Mesenteric fat pad (tissue), 1 donor: ENCODE data around the gene EIF2AK3. TPM values are rescaled to one million over a fixed set of nuclear protein-coding genes. Genes with fewer than 3 reads are reported as not detected.
"Not testable (repeated sequence)": the region's sequence is repeated elsewhere in the genome, so short reads cannot be mapped to it uniquely, and the experiment has no call there.

Experiments
- DNase-seq: peaks from one replicate; pipeline ENCODE4 v3.0.0-alpha.2; 2020; ENCODE audit warnings: low spot score
- total RNA-seq: library from RNA; stranded (reverse); fragmentation: NEBNext Ultra II Directional; extraction: Animal tissue kit (Norgen Biotek cat#: 25700); gene quantifications from one replicate; pipeline ENCODE4 v1.2.1, GENCODE V29; 2021
- donor health status: DM: yes; HTN: yes; CAD: no.

EIF2AK3 gene
- total RNA-seq, 1 donor from 2014 or later = 21.8 TPM

DNA sequence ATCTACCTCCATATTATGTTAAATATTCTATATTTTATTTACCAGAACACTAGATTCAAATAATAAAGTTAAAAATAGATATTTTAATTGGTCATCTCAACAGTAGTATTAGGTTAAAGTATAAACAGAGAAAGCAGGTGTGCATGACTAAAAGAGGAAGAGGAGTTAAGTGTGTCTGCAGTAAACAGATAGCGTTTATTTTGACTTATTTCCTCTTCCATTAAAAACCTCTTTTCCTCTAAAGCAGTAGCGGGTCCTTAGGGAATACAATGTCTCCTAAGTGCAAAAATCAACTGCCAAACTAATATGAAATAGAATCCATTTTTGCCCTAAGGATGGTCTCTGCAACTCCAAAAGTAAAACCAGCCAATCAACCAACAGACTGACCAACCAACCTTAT is 27.7 kb downstream of the EIF2AK3 start:
- no peak for DNase-seq

DNA sequence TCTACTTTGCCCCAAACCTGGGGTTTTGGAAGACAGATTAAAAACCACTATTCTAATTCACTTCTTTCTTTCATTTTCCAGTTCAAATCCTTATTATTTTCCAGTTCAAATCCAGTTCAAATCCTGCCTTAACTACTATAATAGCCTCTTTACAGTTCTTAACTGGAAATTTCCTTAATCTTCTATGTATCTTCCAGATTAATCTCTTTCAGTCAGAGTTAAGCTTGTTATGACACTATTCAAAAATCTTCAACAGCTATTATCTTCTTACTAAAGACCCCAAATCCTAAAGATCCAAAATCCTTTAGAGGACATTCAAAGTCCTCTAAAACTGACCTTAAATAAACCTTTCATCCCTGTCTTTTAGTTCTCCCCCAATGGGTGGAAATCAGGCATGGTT is 30.1 kb downstream of the EIF2AK3 start:
- no peak for DNase-seq

DNA sequence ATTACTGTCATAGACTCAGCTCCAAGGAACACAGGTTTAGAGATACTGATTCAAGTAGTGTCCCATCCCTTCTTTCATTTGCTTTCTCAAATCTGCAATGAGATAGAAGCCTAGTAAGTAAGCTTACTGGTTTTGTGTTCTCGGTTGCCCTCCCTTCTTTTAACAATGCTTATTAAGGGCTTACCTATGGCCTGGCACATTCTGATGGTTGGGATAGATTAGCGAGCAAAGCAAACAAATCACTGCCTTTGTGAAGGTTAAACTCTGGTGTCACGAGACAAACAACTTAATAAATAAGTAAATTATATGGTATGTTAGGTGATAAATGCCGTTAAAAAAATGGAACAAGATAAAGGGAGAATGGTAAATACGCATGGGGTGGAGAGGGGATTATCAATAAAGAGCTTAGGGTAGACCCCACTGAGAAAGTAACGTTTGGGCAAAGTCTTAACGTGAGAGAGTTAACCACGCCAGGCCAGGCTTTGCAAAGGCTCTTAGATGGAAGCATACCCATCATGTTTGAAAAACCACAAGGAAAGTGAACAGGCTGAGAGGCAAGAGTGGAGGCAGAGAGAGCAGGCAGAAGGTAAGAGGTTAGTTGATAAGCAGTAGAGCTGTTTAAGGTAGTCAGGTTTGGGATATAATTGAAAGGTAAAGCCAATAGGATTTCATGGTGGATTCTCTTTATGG is 31.0 kb downstream of the EIF2AK3 start:
- no peak for DNase-seq

DNA sequence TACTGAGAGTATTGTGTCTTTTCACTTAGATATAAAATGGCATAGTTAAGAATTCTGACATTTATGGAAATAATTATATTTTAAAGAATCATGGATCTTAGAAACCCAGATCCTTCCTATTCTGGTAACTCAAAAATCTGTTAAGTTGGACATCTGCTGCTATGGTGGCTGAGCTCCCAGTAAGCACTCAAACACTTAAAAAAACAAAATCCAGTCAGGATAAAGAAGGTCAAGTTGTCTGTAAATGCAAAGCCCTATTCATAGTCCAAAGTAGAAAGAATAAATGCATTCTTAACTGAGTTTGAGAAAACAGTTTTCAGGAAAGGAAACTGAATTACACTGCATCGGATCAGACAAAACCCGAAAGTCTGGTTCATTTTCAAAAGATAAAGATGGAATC is 35.6 kb downstream of the EIF2AK3 start:
- no peak for DNase-seq

- DNase-seq = no peak
These were observed 36.2 kb downstream of the EIF2AK3 start for GRCh38 chr2:88590998-88591613.

DNA sequence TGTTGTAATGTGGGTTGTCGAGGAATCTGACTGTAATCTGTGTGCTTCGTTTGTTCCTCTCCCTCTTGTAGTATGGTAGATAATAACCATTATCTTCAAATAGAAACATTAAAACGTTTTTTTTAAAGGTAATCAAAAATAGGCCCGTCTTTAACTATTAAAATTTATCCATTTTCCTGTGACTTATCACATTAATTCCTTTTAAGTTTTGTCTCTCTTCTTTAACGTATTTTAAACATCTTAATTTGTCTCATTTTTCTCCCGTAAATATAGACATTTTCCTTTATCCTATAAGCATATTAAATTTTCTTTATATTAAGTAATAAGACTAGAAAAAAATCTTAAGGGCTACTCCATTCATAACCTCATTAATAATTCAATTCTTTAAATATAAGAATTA is 41.3 kb downstream of the EIF2AK3 start:
- DNase-seq = no peak

GRCh38 chr2:88582030-88582429 is 45.2 kb downstream of the EIF2AK3 start:
- no peak for DNase-seq

GRCh38 chr2:88580088-88580487 is 47.2 kb downstream of the EIF2AK3 start:
- no peak for DNase-seq

- no peak for DNase-seq
These were observed 51.6 kb downstream of the EIF2AK3 start for GRCh38 chr2:88575630-88576029.

DNA sequence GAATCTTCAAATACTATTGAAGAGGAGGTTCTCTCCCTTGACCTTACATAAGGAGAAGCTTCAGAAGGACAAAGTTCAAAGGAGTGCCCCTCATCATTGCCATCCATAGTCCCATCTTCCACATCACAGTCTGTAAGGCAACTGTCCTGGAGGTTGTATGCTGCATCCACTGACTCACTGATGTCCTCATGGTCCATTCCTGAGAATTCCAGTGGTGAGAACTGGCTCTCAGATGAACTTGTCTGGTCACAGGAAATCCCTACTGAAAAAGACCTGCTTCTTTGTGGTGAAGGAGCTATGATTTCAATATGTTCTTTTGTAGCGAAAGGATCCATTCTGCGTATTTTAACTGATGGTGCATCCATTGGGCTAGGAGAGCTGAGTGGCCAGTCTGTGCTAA is 52.2 kb downstream of the EIF2AK3 start:
- DNase-seq = no peak

GRCh38 chr2:88574445-88574844 is 52.8 kb downstream of the EIF2AK3 start:
- DNase-seq = no peak

GRCh38 chr2:88568179-88568578 is 59.1 kb downstream of the EIF2AK3 start:
- DNase-seq = no peak

DNA sequence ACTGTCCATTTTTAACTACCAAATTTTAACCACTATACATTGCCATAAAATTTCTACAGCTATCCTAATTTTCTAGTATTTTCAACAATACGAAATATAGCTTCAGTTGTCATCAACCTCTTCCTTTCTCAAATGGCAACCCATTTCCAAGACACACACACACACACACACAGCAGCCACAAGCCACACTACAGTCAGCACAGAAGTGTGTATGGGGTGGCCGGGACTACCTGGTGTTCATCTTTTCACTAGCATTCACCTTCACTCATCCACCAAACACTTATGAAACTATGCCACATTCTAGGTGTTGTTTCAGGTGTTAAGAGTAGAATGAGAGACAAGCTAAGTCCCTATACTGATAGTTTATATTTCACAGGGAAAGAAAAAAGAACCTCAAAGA is 62.9 kb downstream of the EIF2AK3 start:
- DNase-seq = no peak

DNA sequence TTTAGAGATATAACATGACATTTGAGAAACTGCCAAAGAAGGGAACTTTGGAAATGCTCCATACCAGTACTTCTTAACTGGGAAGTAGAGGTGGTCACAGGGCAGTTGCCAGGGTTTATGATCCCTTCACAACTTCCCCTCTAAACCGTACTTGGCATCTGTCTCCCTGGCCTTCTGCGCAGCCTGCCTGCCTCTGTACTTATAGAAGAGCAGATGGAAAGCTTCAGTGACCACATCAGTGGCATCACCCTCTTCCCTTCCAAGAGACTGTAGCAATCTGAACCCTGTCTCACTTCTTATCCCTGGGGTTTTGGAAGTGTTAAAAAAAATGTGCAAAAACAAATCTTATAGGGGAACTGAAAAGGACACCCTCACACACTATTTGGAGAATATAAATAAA is 64.1 kb downstream of the EIF2AK3 start:
- no peak for DNase-seq

- no peak for DNase-seq
These were observed 65.4 kb downstream of the EIF2AK3 start for GRCh38 chr2:88561646-88562388.

GRCh38 chr2:88560619-88561307 is 66.5 kb downstream of the EIF2AK3 start:
- no peak for DNase-seq

DNA sequence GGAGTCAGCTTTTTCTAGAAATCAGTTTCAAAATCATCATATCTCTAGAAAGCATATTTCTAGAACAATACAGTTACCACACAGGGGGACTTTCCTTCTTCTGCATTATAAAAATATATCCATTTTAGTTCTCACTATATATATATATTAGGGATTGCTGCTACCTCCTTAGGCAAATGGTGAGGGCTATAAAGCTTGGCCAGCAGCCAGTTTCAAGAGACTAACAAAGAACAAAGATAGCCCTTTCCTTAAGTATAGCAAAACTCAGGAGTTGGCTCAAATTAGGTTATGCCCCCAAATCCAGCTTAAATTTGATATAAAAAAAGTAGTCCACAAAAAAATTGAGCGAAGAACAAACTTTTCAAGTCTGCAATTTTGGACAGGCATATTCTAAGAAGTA is 70.0 kb downstream of the EIF2AK3 start:
- DNase-seq = no peak

DNA sequence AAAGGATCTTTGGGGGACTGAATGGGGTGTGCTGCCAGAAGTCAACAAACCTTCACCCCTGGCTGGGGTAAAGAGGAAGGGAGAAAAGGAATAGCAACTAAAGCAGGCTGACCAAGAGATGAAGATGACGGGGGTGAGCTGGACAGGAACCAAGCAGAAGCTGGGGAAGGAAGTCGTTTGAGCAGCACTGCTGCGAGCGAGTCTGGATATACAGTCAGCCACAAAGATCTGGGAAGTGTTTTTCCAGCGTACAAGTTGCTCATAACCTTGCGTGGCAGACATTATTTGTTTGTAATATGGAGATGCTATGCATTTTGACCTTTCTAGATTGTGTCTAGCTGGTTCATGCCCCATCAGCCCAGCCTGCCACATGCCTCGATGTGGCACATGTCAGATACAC is 71.2 kb downstream of the EIF2AK3 start:
- no peak for DNase-seq

GRCh38 chr2:88554189-88554588 is 73.1 kb downstream of the EIF2AK3 start:
- DNase-seq = no peak

GRCh38 chr2:88549616-88550292 is 77.5 kb downstream of the EIF2AK3 start:
- DNase-seq = no peak

DNA sequence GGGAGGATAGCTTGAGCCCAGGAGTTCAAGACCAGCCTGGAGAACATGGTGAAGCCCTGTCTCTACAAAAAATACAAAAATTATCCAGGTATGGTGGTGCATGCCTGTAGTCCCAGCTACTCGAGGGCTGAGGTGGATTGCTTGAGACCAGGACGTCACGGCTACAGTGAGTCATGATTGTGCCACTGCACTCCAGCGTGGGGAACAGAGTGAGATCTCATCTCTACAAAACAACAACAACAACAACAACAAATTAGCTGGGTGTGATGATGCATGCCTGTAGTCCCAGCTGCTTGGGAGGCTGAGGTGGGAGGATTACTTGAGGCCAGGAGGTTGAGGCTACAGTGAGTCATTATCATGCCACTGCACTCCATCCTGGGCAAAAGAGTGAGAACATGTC is 81.0 kb downstream of the EIF2AK3 start:
- not testable (repeated sequence) for DNase-seq
